ENCODE results near the gene F8. TPM values are rescaled to one million over a fixed set of nuclear protein-coding genes. Genes with fewer than 3 reads are reported as not detected.
"Not testable (repeated sequence)": the region's sequence is repeated elsewhere in the genome, so short reads cannot be mapped to it uniquely, and the experiment has no call there.

The F8 gene
- total RNA-seq, 1 experiment from 2014 or later, result 7.1 TPM

DNA sequence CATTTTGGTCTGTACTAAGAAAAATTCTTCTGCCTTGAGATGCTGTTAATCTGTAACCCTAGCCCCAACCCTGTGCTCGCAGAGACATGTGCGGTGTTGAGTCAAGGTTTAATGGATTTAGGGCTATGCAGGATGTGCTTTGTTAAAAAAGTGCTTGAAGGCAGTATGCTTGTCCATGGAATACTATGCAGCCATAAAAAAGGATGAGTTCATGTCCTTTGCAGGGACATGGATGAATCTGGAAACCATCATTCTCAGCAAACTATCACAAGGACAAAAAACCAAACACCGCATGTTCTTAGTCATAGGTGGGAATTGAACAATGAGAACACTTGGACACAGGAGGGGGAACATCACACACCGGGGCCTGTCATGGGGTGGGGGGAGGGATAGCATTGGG is 112.5 kb downstream of the F8 start:
- DNase-seq (ENCODE audit: low read depth); in situ Hi-C loops (cut with HindIII; ENCODE audit: low pct_unique_long_range_greater_than_20kb, low sequenced_read_pairs): not testable (repeated sequence)

DNA sequence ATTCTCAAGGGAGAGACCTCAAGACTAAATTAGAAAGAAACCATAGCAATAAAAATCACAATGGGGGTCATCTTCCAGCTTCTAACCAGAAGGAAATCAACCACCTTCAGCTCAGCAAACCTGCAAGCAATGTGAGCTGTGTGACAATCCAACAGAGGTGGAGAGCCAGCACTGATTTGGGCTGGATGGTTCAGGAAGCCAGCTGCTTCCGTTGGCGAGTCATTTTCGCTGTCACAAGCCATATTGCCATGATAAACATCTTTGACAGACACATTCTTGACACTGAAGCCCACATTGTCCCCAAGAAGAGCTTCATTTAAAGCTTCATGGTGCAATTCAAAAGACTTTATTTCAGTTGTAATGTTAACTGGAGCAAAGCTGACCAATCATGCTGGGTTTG is 113.7 kb downstream of the F8 start:
- DNase-seq (ENCODE audit: low read depth), result no peak
- in situ Hi-C loops (cut with HindIII; ENCODE audit: low pct_unique_long_range_greater_than_20kb, low sequenced_read_pairs), result no loop called here

DNA sequence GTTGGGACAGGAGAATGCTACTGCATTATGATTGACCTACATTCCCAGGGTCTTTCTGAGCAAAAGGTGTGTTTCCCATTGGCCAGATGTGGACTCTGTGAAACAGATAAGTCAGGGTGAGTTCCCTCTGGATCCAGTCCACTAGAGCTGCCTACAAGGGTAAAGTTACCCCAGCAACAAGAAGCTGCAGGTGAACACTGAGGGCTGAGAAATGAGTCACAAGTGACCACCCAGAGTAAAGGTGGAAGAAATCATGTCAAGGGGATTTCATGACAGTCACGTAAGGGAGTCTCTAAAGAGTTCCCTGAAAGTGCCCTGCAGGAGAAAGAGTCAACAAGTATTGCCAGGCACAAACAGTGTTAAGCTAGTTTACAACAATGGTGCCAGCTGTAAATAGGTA is 120.1 kb downstream of the F8 start:
- in situ Hi-C loops (cut with HindIII; ENCODE audit: low pct_unique_long_range_greater_than_20kb, low sequenced_read_pairs), result no loop called here
- no peak for DNase-seq (ENCODE audit: low read depth)

DNA sequence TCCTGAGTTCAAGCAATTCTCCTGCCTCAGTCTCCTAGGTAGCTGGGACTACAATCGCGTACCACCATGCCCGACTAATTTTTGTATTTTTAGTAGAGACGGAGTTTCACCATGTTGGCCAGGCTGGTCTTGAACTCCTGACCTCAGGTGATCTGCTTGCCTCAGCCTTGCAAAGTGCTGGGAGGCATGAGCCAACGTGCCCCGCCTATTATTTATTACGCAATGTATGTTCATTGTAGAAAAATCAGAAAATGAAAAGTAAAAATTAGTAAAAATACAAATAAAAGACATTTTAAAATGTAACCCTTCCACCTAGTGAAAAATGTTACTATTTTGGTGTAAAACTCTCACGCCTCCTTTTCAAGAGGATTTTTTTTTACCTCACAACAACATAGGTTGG is 122.2 kb downstream of the F8 start:
- no peak for DNase-seq (ENCODE audit: low read depth)

DNA sequence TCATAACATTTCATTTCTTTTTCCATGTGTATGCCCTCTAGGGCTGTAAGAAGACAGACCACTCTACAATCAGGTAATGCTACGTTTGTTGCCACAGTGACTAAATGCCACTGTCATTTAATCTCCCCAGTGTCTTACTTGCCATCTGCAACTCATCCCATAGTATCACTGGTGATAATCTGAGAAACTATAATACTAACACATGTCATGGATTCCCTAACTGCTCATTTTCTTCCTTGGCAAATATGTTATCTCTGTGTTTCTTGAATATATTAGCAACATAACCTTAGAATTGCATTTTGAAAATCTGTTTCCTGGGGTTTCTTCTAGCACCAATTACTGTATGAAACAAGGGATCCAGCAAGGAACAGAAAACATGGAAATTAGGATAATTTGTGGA is 130.2 kb downstream of the F8 start:
- no peak for DNase-seq (ENCODE audit: low read depth)
- in situ Hi-C loops (cut with HindIII; ENCODE audit: low pct_unique_long_range_greater_than_20kb, low sequenced_read_pairs), result no loop called here

More for the DNA sequence above, 122.2 kb downstream of the F8 start:
- in situ Hi-C loops (cut with HindIII; ENCODE audit: low pct_unique_long_range_greater_than_20kb, low sequenced_read_pairs), result no loop called here

DNA sequence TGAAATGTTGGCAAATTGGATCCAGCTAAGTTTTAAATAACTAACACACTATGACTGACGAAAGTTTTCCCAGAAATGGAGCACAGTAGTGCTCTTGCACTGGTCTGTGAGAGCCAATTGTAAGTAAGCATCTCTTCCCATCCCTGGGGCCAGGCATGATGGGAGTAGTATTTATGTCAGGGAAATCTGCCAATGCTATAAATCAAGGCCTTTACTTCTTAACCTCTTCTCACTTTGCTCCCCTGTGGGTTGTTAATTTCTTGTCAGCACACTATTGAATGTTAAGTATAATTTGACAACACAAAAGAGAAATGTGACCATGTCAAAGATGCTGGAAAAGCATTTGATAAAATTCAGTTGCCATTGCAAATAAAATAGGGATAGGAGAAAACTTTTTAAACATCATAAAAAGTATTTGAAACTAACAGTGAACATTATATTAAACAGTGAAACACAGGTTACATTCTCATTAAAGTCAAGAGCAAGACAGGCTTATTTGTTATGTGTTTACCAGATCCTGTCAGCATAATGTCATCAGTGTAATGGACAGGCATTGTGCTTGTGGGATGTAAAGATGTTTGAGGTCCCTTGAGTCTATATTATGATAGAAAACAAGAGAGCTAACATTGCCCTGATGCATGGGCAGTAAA is 131.4 kb downstream of the F8 start:
- DNase-seq (ENCODE audit: low read depth), result no peak
- in situ Hi-C loops (cut with HindIII; ENCODE audit: low pct_unique_long_range_greater_than_20kb, low sequenced_read_pairs), result no loop called here

DNA sequence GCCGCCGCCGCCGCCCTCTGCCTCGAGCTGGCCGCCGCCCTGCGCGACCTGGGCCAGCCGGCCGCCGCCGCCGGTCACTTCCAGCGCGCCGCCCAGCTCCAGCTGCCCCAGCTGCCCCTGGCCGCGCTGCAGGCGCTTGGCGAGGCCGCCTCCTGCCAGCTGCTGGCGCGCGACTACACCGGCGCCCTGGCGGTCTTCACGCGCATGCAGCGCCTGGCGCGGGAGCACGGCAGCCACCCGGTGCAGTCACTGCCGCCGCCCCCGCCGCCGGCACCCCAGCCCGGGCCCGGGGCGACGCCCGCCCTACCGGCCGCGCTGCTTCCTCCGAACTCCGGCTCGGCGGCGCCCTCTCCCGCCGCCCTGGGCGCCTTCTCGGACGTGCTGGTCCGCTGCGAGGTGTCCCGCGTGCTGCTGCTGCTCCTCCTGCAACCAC is 135.7 kb downstream of the F8 start:
- in situ Hi-C loops (cut with HindIII; ENCODE audit: low pct_unique_long_range_greater_than_20kb, low sequenced_read_pairs), result not testable (repeated sequence)

DNA sequence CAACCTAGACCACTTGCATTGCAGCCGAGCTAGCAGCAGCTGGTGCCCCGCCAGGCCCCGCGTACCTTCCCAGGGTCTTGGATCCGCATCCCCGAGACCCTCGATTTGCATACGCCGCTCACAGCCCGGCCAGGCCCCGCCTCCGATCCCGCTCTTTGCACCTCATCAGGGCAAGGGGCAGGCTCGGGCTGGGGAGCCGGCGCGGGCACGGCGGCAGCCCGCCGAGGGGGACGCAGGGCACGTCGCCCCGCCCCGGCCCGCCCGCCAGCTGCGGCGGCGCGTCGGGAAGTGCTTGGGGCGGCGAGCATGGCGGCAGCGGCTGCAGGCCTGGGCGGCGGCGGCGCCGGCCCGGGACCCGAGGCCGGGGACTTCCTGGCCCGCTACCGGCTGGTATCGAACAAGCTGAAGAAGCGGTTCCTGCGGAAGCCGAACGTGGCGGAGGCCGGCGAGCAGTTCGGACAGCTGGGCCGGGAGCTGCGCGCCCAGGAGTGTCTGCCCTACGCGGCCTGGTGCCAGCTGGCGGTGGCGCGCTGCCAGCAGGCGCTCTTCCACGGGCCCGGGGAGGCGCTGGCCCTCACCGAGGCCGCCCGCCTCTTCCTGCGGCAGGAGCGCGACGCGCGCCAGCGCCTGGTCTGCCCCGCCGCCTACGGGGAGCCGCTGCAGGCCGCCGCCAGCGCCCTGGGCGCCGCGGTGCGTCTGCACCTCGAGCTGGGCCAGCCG is 136.3 kb downstream of the F8 start, which contains the start of gene F8A1:
TSS of gene F8A1 (plus strand) at position 287 of the 720 bp plus-strand sequence. CDS start at position 307, 20 bp downstream.
- DNase-seq (ENCODE audit: low read depth); in situ Hi-C loops (cut with HindIII; ENCODE audit: low pct_unique_long_range_greater_than_20kb, low sequenced_read_pairs): not testable (repeated sequence)

More for the DNA sequence above, 135.7 kb downstream of the F8 start:
- DNase-seq (ENCODE audit: low read depth), result not testable (repeated sequence)

DNA sequence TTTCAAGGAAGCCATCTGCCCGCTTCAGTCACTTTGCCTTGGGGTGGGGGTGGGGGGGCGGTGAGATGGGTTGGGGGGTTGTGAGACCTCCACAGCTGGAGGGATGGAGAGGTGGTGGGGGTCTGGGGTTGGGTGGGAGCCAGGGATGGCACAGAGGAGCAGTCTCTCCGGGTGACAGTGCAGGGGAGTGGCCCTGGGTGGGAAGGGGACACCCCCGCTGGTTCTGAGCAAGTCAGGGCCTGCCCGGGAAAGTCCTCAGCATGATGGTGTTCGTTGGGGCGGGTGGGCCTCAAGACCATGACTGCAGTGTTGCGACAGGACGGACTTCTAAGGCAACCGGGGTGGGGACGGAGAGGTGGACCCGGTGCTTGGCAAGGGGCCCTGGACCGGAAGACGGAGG is 137.0 kb downstream of the F8 start:
- in situ Hi-C loops (cut with HindIII; ENCODE audit: low pct_unique_long_range_greater_than_20kb, low sequenced_read_pairs); DNase-seq (ENCODE audit: low read depth): not testable (repeated sequence)

DNA sequence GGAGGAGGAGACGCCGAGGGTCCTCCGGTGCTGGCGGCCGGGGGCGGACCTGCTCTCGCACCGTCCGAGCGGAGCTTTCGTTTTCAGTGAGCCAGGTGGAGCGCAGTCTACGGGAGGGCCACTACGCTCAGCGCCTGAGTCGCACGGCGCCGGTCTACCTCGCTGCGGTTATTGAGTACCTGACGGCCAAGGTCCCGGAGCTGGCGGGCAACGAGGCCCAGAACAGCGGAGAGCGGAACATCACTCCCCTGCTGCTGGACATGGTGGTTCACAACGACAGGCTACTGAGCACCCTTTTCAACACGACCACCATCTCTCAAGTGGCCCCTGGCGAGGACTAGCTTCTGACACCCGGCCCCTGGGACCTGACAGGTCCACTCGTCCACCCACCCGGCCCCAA is 137.5 kb downstream of the F8 start:
- DNase-seq (ENCODE audit: low read depth); in situ Hi-C loops (cut with HindIII; ENCODE audit: low pct_unique_long_range_greater_than_20kb, low sequenced_read_pairs): not testable (repeated sequence)

DNA sequence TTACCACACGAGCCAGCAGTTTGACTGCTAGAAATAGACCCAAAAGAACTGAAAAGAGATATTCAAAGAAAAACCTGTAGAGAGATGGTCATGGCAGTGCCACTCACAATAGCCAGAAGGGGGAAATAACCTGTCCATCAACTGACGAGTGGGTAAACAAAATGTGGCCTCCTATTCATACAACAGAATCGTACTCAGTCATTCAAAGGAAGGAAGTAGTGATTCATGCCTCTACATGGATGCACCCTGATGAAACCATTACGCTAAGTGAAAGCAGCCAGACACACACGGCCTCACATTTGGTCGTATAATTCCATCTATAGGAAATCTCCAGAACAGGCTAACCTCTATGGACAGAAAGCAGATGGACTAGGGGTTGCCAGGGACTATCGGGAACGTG is 138.5 kb downstream of the F8 start:
- in situ Hi-C loops (cut with HindIII; ENCODE audit: low pct_unique_long_range_greater_than_20kb, low sequenced_read_pairs); DNase-seq (ENCODE audit: low read depth): not testable (repeated sequence)

DNA sequence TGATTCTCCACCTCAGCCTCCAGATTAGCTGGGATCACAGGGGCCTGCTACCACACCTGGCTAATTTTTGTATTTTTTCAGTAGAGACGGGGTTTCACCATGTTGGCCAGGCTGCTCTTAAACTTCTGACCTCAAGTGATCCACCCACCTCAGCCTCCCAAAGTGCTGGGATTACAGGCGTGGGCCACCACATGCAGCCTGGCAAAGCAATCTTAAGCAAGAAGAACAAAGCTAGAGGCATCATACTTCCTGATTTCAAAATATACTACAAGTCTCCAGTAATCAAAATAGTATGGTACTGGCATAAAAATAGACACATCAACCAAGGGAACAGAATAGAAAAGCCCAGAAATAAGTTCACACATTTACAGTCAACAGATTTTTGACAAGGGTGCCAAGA is 149.2 kb downstream of the F8 start:
- in situ Hi-C loops (cut with HindIII; ENCODE audit: low pct_unique_long_range_greater_than_20kb, low sequenced_read_pairs), result no loop called here

DNA sequence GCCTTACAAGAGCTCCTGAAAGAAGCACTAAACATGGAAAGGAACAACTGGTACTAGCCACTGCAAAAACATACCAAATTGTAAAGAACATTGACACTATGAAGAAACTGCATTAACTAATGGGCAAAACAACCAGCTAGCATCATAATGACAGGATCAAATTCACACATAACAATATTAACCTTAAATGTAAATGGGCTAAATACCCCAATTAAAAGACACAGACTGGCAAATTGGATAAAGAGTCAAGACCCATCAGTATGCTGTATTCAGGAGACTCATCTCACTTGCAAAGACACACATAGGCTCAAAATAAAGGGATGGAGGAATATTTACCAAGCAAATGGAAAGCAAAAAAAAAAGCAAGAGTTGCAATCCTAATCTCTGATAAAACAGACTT is 154.0 kb downstream of the F8 start:
- in situ Hi-C loops (cut with HindIII; ENCODE audit: low pct_unique_long_range_greater_than_20kb, low sequenced_read_pairs); DNase-seq (ENCODE audit: low read depth): not testable (repeated sequence)

More for the DNA sequence above, 149.2 kb downstream of the F8 start:
- no peak for DNase-seq (ENCODE audit: low read depth)

DNA sequence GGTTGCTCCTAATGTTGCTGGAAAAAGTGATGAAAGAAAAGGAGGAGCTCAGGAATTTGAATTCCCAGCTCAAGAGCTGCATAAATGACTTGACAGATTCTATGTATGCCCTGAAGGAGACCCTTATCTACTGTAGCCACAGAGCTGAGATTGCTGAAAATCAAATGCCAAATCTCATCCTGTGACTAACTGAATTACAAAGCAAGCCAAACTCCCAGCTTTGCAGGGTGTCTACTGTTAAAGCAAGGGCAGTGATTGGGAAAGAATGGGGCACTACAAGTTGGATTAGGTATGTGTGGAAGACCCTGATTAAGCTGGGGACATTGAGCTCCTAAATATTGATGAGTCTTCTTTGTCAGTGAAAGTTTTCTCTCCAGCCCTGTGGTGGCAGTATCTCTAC is 167.3 kb downstream of the F8 start:
- no peak for DNase-seq (ENCODE audit: low read depth)
- in situ Hi-C loops (cut with HindIII; ENCODE audit: low pct_unique_long_range_greater_than_20kb, low sequenced_read_pairs), result no loop called here

DNA sequence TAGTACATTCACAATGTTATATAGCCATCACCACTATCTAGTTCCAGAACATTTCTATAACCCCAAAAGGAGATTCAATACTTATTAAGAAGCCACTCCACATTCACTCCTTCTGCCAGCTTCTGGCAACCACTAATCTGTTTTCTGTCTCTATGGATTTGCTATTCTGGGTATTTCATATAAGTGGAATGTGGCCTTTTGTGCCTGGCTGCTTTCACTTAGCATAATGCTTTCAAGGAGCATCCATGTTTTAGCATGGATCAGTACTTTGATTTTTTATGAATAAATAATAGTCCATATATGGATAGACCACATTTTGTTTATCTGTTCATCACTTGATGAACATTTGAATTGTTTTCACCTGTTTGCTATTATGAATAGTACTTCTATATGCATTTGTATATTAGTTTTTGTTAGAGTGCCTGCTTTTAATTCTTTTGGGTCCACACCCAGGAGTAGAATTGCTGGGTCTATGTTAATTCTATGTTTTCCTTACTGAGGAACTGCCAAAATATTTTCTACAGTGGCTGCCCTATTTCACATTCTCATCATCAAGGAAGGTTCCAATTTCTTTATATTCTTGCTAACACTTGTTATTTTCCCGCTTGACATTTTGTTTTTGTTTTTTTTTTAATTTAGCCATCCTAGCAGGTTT is 171.4 kb downstream of the F8 start:
- no peak for DNase-seq (ENCODE audit: low read depth)
- in situ Hi-C loops (cut with HindIII; ENCODE audit: low pct_unique_long_range_greater_than_20kb, low sequenced_read_pairs), result no loop called here

DNA sequence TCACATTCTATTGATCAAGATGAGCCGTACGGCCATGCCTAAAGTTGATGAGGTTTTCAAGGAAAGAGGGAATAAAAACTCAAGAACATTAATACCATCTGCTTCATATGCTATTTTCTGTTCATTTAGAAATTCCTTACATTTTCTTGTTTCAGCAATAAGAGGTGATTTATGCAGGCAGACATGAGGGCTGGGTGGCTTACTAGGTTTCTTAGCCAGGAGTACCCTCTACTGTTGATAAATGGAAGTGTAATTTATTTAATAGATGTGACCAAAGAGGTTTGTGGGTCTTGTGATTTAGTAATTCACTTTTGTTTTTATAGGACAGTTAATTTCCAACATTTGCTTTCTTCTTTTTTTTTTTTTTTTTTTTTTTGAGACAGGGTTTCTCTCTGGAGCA is 181.7 kb downstream of the F8 start:
- DNase-seq (ENCODE audit: low read depth), result peak; percentile 28
- in situ Hi-C loops (cut with HindIII; ENCODE audit: low pct_unique_long_range_greater_than_20kb, low sequenced_read_pairs), result no loop called here

DNA sequence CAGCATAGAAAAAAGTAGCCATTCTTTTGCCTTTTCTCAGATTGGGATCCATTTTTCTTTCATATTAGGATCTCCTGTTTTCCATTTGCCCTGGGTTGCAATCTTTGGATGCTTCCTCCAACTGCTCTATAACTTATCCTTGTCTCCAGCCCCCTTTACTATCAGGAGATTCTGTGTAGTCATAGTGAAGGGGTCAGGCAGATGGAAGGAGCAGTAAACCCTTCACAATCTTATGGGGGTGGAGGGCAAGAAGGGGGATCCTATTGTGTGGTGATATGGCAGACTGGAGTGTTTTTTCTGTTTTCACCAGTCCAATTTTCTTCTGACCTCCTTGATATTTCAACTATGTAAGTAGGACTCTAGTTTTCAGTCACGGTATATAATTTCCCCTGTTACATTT is 186.4 kb downstream of the F8 start:
- in situ Hi-C loops (cut with HindIII; ENCODE audit: low pct_unique_long_range_greater_than_20kb, low sequenced_read_pairs), result no loop called here
- no peak for DNase-seq (ENCODE audit: low read depth)

DNA sequence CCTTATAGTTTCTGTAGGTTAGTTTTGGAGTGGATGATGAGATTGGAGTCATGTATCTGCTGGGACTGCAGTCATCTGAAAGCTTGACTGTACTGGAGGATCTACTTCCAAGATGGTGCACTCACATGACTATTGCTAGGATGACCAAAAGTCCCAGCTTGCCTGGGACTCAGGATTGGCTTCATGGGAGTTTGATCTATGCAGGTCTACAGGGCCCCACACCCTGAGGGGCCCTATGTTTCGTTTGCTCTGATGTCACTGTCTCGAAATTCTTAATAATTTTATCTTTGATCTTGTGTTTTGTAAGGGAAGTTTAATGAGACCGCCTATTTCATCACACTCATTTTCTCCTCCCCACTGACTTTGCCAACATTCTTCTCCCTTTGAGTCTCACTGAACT is 188.0 kb downstream of the F8 start, which contains the start of gene SMIM9:
TSS of gene SMIM9 (minus strand) at position 101 of the 400 bp plus-strand sequence. CDS start 3,806 bp downstream, outside the sequence.
- in situ Hi-C loops (cut with HindIII; ENCODE audit: low pct_unique_long_range_greater_than_20kb, low sequenced_read_pairs), result no loop called here
- no peak for DNase-seq (ENCODE audit: low read depth)

DNA sequence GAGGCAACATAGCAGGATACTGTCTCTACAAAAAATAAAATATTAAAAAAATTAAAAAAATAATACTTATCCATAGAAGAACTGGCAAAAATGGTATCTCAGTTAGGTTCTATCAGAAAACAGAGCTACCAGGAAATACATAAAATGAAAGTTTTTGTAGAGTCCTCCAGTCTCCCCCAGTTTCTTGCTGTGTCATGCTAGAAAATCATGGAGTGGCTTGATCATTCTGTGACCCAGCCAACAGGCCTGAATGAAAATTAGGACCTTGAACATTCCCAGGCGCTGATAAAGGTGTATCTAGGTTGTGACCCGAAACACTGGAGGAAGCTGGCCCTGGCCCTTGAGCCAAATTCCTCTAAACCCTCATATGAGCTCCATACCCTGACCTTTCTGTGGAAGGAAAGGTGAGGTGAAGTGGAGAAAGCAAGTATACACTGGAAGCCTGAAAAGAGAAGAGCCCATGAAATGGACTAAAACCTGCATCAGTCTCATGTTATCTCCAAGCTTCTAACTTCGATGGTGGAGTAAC is 188.7 kb downstream of the F8 start:
- in situ Hi-C loops (cut with HindIII; ENCODE audit: low pct_unique_long_range_greater_than_20kb, low sequenced_read_pairs), result no loop called here
- no peak for DNase-seq (ENCODE audit: low read depth)
